ENCODE measurements around the gene PRRT1B. TPM values are rescaled to one million over a fixed set of nuclear protein-coding genes. Genes with fewer than 3 reads are reported as not detected.

Gene PRRT1B
- polyA plus RNA-seq, 2 of the 4 experiments (the other 2 are of a cell fraction): 0.79 to 0.80 TPM

DNA sequence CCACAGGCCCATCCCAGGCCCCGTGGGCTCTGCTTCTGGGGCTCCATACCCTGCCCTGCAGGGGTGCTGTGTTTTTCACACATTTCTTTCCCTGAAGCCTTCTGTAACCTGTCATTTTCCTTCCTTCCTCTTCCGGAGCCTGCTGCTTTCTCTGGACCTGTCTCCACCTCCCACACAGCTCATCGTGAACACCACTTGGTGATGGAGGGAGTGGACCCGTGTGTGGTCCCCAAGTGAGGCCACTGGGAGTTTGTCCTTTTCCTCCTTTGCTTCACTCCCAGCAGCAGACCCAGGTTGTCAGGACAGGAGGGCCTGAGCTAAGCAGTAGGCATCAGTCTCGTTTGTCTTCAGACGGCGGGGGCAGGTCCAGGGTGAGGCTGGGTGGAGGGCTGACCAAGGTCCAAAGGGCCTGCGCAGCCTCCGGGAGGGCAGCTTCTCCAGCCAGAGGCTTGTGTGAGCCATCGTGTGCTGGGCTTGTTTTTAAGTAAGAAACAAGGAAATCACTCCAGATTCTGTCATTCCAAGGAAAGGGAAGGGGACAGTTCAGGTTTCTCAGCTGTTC, 48.4 kb upstream of the PRRT1B start:
- no peak for ATAC-seq
- 82% methylated on average over 10 of the region's 10 CpGs for WGBS (ENCODE audit: missing lambda C conversion rate)
- no peak for TF ChIP-seq ZFP36 (IDR thresholded peaks at IDR 0.05; ENCODE audit: borderline replicate concordance, partially characterized antibody)
- TF ChIP-seq GATA3 (IDR thresholded peaks at IDR 0.05; ENCODE audit: borderline replicate concordance): no peak
- TF ChIP-seq SMC3 (IDR thresholded peaks at IDR 0.05): no peak
- TF ChIP-seq EHMT2 (IDR thresholded peaks at IDR 0.05; ENCODE audit: low read depth): no peak
- TF ChIP-seq NR3C1 (IDR thresholded peaks at IDR 0.05): no peak
- no peak for TF ChIP-seq HDAC2 (IDR thresholded peaks at IDR 0.05)
- no peak for TF ChIP-seq KDM1A (IDR thresholded peaks at IDR 0.05; ENCODE audit: low read depth)
- TF ChIP-seq ZSCAN20 (CRISPR knock-in tag; IDR thresholded peaks at IDR 0.05): no peak
- TF ChIP-seq, protein P1, sequence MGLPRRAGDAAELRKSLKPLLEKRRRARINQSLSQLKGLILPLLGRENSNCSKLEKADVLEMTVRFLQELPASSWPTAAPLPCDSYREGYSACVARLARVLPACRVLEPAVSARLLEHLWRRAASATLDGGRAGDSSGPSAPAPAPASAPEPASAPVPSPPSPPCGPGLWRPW (IDR thresholded peaks at IDR 0.05): no peak
- no peak for TF ChIP-seq JUNB (IDR thresholded peaks at IDR 0.05)
- no peak for TF ChIP-seq HMGXB4 (CRISPR knock-in tag; IDR thresholded peaks at IDR 0.05; ENCODE audit: borderline replicate concordance)
- no peak for TF ChIP-seq HOXB5 (CRISPR knock-in tag; IDR thresholded peaks at IDR 0.05)
- TF ChIP-seq SREBF2 (IDR thresholded peaks at IDR 0.05): no peak
- TF ChIP-seq HEYL (CRISPR knock-in tag; IDR thresholded peaks at IDR 0.05): no peak
- TF ChIP-seq ZC3H11A (IDR thresholded peaks at IDR 0.05): no peak
- TF ChIP-seq, protein P2, sequence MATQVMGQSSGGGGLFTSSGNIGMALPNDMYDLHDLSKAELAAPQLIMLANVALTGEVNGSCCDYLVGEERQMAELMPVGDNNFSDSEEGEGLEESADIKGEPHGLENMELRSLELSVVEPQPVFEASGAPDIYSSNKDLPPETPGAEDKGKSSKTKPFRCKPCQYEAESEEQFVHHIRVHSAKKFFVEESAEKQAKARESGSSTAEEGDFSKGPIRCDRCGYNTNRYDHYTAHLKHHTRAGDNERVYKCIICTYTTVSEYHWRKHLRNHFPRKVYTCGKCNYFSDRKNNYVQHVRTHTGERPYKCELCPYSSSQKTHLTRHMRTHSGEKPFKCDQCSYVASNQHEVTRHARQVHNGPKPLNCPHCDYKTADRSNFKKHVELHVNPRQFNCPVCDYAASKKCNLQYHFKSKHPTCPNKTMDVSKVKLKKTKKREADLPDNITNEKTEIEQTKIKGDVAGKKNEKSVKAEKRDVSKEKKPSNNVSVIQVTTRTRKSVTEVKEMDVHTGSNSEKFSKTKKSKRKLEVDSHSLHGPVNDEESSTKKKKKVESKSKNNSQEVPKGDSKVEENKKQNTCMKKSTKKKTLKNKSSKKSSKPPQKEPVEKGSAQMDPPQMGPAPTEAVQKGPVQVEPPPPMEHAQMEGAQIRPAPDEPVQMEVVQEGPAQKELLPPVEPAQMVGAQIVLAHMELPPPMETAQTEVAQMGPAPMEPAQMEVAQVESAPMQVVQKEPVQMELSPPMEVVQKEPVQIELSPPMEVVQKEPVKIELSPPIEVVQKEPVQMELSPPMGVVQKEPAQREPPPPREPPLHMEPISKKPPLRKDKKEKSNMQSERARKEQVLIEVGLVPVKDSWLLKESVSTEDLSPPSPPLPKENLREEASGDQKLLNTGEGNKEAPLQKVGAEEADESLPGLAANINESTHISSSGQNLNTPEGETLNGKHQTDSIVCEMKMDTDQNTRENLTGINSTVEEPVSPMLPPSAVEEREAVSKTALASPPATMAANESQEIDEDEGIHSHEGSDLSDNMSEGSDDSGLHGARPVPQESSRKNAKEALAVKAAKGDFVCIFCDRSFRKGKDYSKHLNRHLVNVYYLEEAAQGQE (IDR thresholded peaks at IDR 0.05): no peak
- no peak for FAIRE-seq
- H3K4me3 ChIP-seq: no peak overlapping the region
- ChIA-PET CTCF (interaction anchor here (0.5 to 2.2 kb wide), 8 partner anchors 9 to 161 kb away, joined by 3 to 10 read pairs (median 6); no protein-coding TSS in a partner anchor), POLR2A (no interaction called here)
- no peak for DNase-seq (ENCODE audit: low read depth in 1 of 2, low spot score in 1 of 2)
- no peak overlapping the region for H3K27ac ChIP-seq
- no peaks in the 10 kb centered on the region for H3K4me1 ChIP-seq
- H3K9me3 ChIP-seq: no peaks in the 10 kb centered on the region
- no peak overlapping the region for H3K4me2 ChIP-seq

DNA sequence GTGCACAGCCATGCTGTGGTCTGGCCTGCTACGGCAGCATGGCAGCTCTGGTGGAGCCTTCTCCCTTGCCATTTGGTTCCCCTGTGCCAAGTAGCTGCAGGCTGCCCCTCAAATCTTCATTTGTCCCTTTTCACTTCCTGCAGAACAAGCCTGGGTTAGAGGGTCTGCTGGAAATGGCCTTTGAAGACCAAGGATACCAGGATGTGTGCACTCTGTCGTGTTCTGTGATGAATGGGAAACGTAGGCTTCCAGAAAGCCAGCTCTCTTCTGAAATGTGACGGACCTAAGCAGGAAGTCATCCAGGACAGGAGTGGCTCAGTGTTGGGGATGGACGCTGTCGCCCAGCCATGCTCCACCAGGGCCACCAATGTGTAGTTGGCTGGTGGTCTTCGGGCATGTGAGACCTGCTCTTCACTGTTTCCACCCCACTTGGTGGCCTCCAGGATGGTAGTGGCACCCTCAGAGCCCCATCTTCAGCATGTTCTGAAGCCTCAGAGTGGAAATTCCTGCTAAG, 46.0 kb upstream of the PRRT1B start:
- ATAC-seq (no peak), FAIRE-seq (no peak), DNase-seq (ENCODE audit: low read depth in 1 of 2, low spot score in 1 of 2) (no peak)
- ChIA-PET CTCF (interaction anchor here (0.6 to 1.3 kb wide), 5 partner anchors 11 to 248 kb away, joined by 3 to 6 read pairs (median 3); no protein-coding TSS in a partner anchor), POLR2A (no interaction called here)
- peaks cover 10% of the 10 kb centered on the region; the same call in 2 of the 3 replicates for H3K4me1 ChIP-seq
- no peak overlapping the region for H3K4me3 ChIP-seq
- WGBS (ENCODE audit: missing lambda C conversion rate): 96% methylated on average over 5 of the region's 7 CpGs
- H3K9me3 ChIP-seq: no peaks in the 10 kb centered on the region
- no peak overlapping the region for H3K27ac ChIP-seq
- H3K4me2 ChIP-seq: no peak overlapping the region
- TF ChIP-seq, protein P2 (IDR thresholded peaks at IDR 0.05): no peak
- TF ChIP-seq HEYL (CRISPR knock-in tag; IDR thresholded peaks at IDR 0.05) (no peak), SREBF2 (IDR thresholded peaks at IDR 0.05) (no peak), ESRRA (IDR thresholded peaks at IDR 0.05; ENCODE audit: borderline replicate concordance, low read length) (no peak), POLR2AphosphoS2 (conservative IDR thresholded peaks at IDR 0.05; ENCODE audit: low read length) (no peak), RARB (CRISPR knock-in tag; IDR thresholded peaks at IDR 0.05) (no peak), KDM5A (IDR thresholded peaks at IDR 0.05) (no peak), MYC (IDR thresholded peaks at IDR 0.05; ENCODE audit: borderline replicate concordance, low read length) (no peak), NPAS2 (CRISPR knock-in tag; IDR thresholded peaks at IDR 0.05; ENCODE audit: borderline replicate concordance) (no peak), GATA3 (IDR thresholded peaks at IDR 0.05; ENCODE audit: borderline replicate concordance) (no peak), FOSB (CRISPR knock-in tag; IDR thresholded peaks at IDR 0.05) (no peak), RFX5 (IDR thresholded peaks at IDR 0.05) (no peak)
- TF ChIP-seq, protein P3, sequence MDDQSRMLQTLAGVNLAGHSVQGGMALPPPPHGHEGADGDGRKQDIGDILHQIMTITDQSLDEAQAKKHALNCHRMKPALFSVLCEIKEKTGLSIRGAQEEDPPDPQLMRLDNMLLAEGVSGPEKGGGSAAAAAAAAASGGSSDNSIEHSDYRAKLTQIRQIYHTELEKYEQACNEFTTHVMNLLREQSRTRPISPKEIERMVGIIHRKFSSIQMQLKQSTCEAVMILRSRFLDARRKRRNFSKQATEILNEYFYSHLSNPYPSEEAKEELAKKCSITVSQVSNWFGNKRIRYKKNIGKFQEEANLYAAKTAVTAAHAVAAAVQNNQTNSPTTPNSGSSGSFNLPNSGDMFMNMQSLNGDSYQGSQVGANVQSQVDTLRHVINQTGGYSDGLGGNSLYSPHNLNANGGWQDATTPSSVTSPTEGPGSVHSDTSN (IDR thresholded peaks at IDR 0.05): no peak
- TF ChIP-seq, protein P4, sequence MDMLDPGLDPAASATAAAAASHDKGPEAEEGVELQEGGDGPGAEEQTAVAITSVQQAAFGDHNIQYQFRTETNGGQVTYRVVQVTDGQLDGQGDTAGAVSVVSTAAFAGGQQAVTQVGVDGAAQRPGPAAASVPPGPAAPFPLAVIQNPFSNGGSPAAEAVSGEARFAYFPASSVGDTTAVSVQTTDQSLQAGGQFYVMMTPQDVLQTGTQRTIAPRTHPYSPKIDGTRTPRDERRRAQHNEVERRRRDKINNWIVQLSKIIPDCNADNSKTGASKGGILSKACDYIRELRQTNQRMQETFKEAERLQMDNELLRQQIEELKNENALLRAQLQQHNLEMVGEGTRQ (IDR thresholded peaks at IDR 0.05): no peak
